ENCODE data around the gene UBXN1. TPM values are rescaled to one million over a fixed set of nuclear protein-coding genes. Genes with fewer than 3 reads are reported as not detected.

The UBXN1 gene
- polyA plus RNA-seq, 1 donor (not counting 4 experiments of a cell fraction or from before 2014, with no cell fraction given): 58.5 TPM

- dilution Hi-C loops (cut with MboI; ENCODE audit: extremely low pct_ligation_motif_present, low sequenced_read_pairs): no loop called here
- H3K27me3 ChIP-seq (ENCODE audit: control insufficient read depth, extremely low read depth, insufficient read depth, low read length): no peaks in the 10 kb centered on the region
- FAIRE-seq (peak; percentile 64), DNase-seq (ENCODE audit: low read depth, low spot score) (no peak)
- TF ChIP-seq, protein P1, sequence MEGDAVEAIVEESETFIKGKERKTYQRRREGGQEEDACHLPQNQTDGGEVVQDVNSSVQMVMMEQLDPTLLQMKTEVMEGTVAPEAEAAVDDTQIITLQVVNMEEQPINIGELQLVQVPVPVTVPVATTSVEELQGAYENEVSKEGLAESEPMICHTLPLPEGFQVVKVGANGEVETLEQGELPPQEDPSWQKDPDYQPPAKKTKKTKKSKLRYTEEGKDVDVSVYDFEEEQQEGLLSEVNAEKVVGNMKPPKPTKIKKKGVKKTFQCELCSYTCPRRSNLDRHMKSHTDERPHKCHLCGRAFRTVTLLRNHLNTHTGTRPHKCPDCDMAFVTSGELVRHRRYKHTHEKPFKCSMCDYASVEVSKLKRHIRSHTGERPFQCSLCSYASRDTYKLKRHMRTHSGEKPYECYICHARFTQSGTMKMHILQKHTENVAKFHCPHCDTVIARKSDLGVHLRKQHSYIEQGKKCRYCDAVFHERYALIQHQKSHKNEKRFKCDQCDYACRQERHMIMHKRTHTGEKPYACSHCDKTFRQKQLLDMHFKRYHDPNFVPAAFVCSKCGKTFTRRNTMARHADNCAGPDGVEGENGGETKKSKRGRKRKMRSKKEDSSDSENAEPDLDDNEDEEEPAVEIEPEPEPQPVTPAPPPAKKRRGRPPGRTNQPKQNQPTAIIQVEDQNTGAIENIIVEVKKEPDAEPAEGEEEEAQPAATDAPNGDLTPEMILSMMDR (optimal IDR thresholded peaks at IDR 0.05 in 1 of 3, IDR thresholded peaks at IDR 0.05 in 1 of 3, conservative IDR thresholded peaks at IDR 0.05 in 1 of 3; ENCODE audit: extremely low read depth in 1 of 3, insufficient read depth in 2 of 3, low read length in 3 of 3): no peak
- no peak for TF ChIP-seq EZH2 (IDR thresholded peaks at IDR 0.05; ENCODE audit: low read length)
- H3K4me2 ChIP-seq (ENCODE audit: control insufficient read depth, extremely low read depth, insufficient read depth, low read depth, low read length): peak within 1 kb of the TSS; percentile 75
- H3K36me3 ChIP-seq (ENCODE audit: control insufficient read depth in 2 of 2, extremely low read depth in 1 of 2, insufficient read depth in 2 of 2, low read length in 2 of 2): peaks cover 4 to 18% of the 10 kb centered on the region in 2 experiments
- peaks cover 12% of the 10 kb centered on the region for H3K4me1 ChIP-seq (ENCODE audit: control insufficient read depth, extremely low read depth, insufficient read depth, low read length)
- no peaks in the 10 kb centered on the region for H3K9me1 ChIP-seq (ENCODE audit: control insufficient read depth, extremely low read depth, insufficient read depth, low read length)
- no peaks in the 10 kb centered on the region for H3K9me3 ChIP-seq (ENCODE audit: control insufficient read depth, low read depth, low read length)
- no peaks in the 10 kb centered on the region for H3K79me2 ChIP-seq (ENCODE audit: control insufficient read depth, insufficient read depth, low read length)
- H4K20me1 ChIP-seq (ENCODE audit: control insufficient read depth, extremely low read depth, insufficient read depth, low read length): no peaks in the 10 kb centered on the region
- no peak within 1 kb of the TSS for H3K4me3 ChIP-seq (ENCODE audit: control insufficient read depth in 2 of 3, extremely low read depth in 1 of 3, insufficient read depth in 2 of 3, low read depth in 1 of 3, low read length in 3 of 3)
- H3K9ac ChIP-seq (ENCODE audit: control insufficient read depth, extremely low read depth, insufficient read depth, low read length): peak within 1 kb of the TSS; percentile 42
- no peak within 1 kb of the TSS for H2AFZ ChIP-seq (ENCODE audit: control insufficient read depth, low read length)
- peak within 1 kb of the TSS; percentile 44 for H3K27ac ChIP-seq (ENCODE audit: control insufficient read depth, insufficient read depth, low read length)
These were observed 10.7 kb upstream of the UBXN1 start, which contains the start of gene LRRN4CL for GRCh38 chr11:62689421-62690183. Gene LRRN4CL (minus strand): TSS chr11:62689530. CDS start chr11:62688508, 1,022 bp downstream.

GRCh38 chr11:62688491-62688890 lies 9.6 kb upstream of the UBXN1 start:
- H3K4me2 ChIP-seq (ENCODE audit: control insufficient read depth, extremely low read depth, insufficient read depth, low read depth, low read length): no peak overlapping the region
- no peak overlapping the region for H3K4me3 ChIP-seq (ENCODE audit: control insufficient read depth in 2 of 3, extremely low read depth in 1 of 3, insufficient read depth in 2 of 3, low read depth in 1 of 3, low read length in 3 of 3)
- dilution Hi-C loops (cut with MboI; ENCODE audit: extremely low pct_ligation_motif_present, low sequenced_read_pairs): no loop called here

More at GRCh38 chr11:62688491-62688890, 9.6 kb upstream of the UBXN1 start:
- H3K27ac ChIP-seq (ENCODE audit: control insufficient read depth, insufficient read depth, low read length): no peak overlapping the region
- H3K9me1 ChIP-seq (ENCODE audit: control insufficient read depth, extremely low read depth, insufficient read depth, low read length): no peaks in the 10 kb centered on the region
- no peak overlapping the region for H2AFZ ChIP-seq (ENCODE audit: control insufficient read depth, low read length)
- H3K27me3 ChIP-seq (ENCODE audit: control insufficient read depth, extremely low read depth, insufficient read depth, low read length): no peaks in the 10 kb centered on the region
- no peaks in the 10 kb centered on the region for H3K9me3 ChIP-seq (ENCODE audit: control insufficient read depth, low read depth, low read length)
- no peaks in the 10 kb centered on the region for H3K79me2 ChIP-seq (ENCODE audit: control insufficient read depth, insufficient read depth, low read length)
- FAIRE-seq (no peak), DNase-seq (ENCODE audit: low read depth, low spot score) (no peak)
- TF ChIP-seq, protein P1 (optimal IDR thresholded peaks at IDR 0.05 in 1 of 3, IDR thresholded peaks at IDR 0.05 in 1 of 3, conservative IDR thresholded peaks at IDR 0.05 in 1 of 3; ENCODE audit: extremely low read depth in 1 of 3, insufficient read depth in 2 of 3, low read length in 3 of 3): no peak
- TF ChIP-seq EZH2 (IDR thresholded peaks at IDR 0.05; ENCODE audit: low read length): no peak
- peaks cover 12% of the 10 kb centered on the region for H3K4me1 ChIP-seq (ENCODE audit: control insufficient read depth, extremely low read depth, insufficient read depth, low read length)
- no peaks in the 10 kb centered on the region for H4K20me1 ChIP-seq (ENCODE audit: control insufficient read depth, extremely low read depth, insufficient read depth, low read length)
- peaks cover 4 to 16% of the 10 kb centered on the region in 2 experiments for H3K36me3 ChIP-seq (ENCODE audit: control insufficient read depth in 2 of 2, extremely low read depth in 1 of 2, insufficient read depth in 2 of 2, low read length in 2 of 2)
- H3K9ac ChIP-seq (ENCODE audit: control insufficient read depth, extremely low read depth, insufficient read depth, low read length): no peak overlapping the region

Measured in keratinocyte (primary cell).